Measurements from ENCODE around the gene PSMD13.

The PSMD13 gene

DNA sequence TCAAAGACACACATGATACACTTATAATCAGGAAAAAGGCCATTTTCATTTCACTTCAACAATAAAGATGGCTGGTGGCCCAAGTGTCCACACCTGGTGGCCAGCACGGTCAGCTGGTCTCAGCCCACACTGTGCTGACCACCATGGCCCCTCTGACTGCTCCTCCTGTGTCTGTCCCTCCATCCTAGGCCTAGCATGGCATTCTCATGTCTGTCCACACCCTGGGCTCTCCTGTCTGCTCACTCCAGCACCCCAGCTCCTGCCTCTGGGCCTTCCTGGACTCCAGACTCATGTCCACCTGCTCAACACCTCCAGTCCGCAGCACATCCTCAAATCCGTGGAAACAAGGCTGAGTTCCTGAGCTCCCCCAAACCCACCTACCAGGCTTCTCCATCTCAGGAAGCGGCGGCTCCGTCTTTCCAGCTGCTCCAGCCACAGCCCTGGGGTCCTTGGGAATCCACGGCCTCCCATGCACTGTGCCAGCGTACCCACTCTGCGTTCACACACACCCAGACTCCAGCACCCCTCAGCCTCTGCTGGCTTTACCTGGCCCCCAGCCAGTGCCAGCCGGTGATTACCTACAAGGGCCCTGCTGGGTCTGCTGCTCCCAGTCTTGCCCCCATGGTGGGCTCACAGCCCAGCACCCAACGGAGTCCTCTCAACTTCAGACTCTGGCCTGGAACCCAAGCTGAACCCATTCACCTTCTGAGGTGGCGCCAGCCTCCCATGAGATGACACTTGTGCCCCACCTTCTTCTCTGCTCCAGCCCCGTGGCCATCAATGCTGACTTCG lies 14.6 kb upstream of the PSMD13 start:
- TF ChIP-seq, protein P1, sequence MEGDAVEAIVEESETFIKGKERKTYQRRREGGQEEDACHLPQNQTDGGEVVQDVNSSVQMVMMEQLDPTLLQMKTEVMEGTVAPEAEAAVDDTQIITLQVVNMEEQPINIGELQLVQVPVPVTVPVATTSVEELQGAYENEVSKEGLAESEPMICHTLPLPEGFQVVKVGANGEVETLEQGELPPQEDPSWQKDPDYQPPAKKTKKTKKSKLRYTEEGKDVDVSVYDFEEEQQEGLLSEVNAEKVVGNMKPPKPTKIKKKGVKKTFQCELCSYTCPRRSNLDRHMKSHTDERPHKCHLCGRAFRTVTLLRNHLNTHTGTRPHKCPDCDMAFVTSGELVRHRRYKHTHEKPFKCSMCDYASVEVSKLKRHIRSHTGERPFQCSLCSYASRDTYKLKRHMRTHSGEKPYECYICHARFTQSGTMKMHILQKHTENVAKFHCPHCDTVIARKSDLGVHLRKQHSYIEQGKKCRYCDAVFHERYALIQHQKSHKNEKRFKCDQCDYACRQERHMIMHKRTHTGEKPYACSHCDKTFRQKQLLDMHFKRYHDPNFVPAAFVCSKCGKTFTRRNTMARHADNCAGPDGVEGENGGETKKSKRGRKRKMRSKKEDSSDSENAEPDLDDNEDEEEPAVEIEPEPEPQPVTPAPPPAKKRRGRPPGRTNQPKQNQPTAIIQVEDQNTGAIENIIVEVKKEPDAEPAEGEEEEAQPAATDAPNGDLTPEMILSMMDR (IDR thresholded peaks at IDR 0.05; ENCODE audit: low read depth, low read length, missing control alignments): no peak
- H3K4me3 ChIP-seq (replicated peaks; ENCODE audit: low read depth, low read length): no peak overlapping the region
- no peak for DNase-seq (ENCODE audit: extremely low read depth, low read depth)

DNA sequence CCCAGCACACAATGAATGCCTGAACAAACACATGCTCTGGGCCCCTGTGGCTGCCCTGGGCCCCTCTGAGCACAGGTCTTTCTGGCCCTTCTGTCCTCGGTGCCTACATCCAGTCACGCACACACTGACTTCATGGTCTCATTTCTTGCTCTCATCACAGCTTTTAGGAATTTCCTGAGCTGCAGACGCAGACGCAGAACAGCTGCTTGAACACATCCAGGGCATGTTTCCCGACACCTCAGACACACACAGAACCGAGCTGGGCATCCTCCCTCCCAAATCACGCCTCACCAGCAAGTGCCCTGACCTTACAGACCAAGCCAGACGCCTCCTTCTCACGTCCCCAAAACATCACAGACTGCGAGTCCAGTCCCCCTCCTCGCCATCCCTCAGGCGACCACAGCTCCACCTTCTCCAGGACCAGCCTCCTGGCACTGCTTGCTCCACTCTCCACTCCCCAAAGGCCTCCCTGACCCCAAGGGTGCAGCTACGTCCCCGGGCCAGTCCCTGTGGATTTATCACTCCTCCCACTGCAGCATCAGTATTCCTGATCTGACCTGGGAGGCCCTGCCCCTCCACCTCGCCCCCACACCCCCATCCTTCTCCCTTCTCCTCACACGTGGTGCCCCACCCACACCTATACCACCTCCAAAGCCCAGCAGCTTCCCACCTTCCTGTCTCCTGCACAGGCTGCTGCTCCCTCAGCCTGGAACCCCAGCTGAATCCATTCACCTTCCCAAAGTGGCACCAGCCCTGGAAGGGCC lies 13.6 kb upstream of the PSMD13 start:
- TF ChIP-seq, protein P1 (IDR thresholded peaks at IDR 0.05; ENCODE audit: low read depth, low read length, missing control alignments): no peak
- DNase-seq (ENCODE audit: extremely low read depth, low read depth): no peak
- no peak overlapping the region for H3K4me3 ChIP-seq (replicated peaks; ENCODE audit: low read depth, low read length)

DNA sequence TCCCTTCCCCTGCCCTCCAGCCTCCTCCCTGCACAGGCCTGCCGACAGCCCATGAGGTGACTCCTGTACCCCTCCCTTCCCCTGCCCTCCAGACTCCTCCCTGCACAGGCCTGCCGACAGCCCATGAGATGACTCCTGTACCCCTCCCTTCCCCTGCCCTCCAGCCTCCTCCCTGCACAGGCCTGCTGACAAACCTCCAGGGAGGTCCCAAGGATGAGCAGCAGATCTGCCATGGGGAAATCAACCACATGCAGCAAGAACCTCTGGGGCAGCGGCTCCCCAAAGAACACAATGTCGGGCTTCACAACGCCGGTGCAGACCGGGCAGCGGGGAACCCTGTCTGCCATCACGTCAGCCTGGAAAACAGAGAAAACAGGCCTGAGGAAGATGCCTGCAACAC lies 12.9 kb upstream of the PSMD13 start:
- TF ChIP-seq, protein P1 (IDR thresholded peaks at IDR 0.05; ENCODE audit: low read depth, low read length, missing control alignments): no peak
- no peak for DNase-seq (ENCODE audit: extremely low read depth, low read depth)
- H3K4me3 ChIP-seq (replicated peaks; ENCODE audit: low read depth, low read length): no peak overlapping the region

DNA sequence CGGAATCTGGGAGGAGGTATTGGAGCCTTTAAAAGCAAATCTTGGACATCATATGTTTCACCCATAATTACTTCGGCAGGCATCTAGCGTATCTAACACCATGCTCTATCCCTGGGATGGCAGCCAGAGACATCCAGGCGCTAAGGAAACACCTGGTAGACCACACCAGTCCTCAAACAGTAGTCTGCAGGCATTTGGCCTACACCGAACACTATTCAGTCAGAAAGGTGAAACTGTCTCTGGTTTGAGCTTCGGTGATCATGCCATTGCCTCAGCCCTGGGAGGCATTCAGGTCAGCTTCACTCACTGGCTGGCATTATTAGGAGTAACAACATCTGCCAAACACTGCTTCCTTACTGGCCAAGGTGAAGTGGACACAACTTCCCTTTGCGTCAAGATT lies 12.4 kb upstream of the PSMD13 start:
- no peak overlapping the region for H3K4me3 ChIP-seq (replicated peaks; ENCODE audit: low read depth, low read length)
- TF ChIP-seq, protein P1 (IDR thresholded peaks at IDR 0.05; ENCODE audit: low read depth, low read length, missing control alignments): no peak
- no peak for DNase-seq (ENCODE audit: extremely low read depth, low read depth)

DNA sequence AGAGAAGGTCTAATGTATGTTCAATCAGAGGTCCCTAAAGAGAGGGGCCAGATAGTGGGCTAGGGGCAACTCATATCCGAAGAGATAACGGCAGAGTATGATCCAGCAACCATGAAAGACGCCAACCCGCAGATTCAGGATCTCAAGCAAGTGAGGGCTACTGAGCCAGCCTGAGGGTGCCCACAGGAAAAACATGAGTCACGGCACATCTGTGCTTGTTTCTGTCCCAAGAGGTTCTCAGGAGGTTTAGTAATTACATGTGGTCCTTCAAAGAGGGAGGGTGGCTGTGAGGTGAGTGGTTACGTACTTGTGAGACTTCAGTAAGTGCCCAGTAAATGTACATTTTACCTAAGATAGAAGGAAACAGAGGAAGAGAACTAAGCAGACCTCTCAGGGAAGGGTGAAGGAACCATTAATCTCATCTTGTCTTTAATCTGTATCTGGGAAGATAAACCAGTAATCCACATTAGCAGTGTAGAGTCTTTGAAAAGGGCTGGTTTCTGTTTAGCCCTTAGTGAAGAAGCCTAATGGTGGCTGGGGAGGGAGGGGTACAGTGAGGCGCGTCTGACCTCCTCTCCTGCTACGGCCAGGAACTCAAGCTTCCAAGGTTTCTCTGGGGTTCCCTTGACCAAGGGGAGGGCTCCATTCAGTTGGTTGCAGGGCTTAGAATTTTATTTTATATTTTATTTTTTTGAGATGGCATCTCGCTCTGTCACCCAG lies 10.9 kb upstream of the PSMD13 start:
- no peak overlapping the region for H3K4me3 ChIP-seq (replicated peaks; ENCODE audit: low read depth, low read length)
- no peak for DNase-seq (ENCODE audit: extremely low read depth, low read depth)
- TF ChIP-seq, protein P1 (IDR thresholded peaks at IDR 0.05; ENCODE audit: low read depth, low read length, missing control alignments): no peak

DNA sequence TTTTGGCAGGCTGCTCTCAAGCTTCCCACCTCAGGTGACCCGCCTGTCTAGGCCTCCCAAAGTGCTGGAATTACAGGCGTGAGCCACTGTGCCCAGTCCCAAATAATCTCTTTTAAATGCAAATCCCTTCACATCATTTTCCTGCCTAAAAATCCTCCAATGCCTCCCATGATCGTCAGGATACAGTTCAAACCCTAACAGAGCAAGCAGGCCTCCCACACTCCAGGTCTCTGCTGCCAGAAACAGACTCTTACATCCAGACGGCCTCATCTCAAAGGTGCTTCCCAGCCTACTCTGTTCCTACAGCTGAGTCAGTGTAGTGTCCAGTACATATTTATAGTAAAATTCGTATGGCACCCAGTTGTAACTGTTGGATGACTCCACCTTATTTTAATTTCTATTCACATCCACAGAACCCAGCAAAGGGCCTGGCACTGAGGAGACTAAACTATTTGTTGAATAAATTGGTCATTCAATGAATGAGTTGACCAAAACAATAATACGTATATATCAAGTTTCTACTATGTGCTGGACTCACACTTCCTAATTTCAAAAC lies 8.9 kb upstream of the PSMD13 start:
- DNase-seq (ENCODE audit: extremely low read depth, low read depth): no peak
- TF ChIP-seq, protein P1 (IDR thresholded peaks at IDR 0.05; ENCODE audit: low read depth, low read length, missing control alignments): no peak
- no peak overlapping the region for H3K4me3 ChIP-seq (replicated peaks; ENCODE audit: low read depth, low read length)

Measured in HFF-Myc (cell line).